ENCODE measurements around the gene DNAH2. TPM values are rescaled to one million over a fixed set of nuclear protein-coding genes. Genes with fewer than 3 reads are reported as not detected.

Gene DNAH2
- total and polyA plus RNA-seq, 2 of the 13 experiments (the other 11 are each of a cell fraction or from before 2014, with no cell fraction given): not detected

GRCh38 chr17:7836596-7837407 is 119.3 kb downstream of the DNAH2 start (continued):
- TF ChIP-seq ZNF142 (CRISPR knock-in tag; IDR thresholded peaks at IDR 0.05) (no peak), HMGXB3 (CRISPR knock-in tag; IDR thresholded peaks at IDR 0.05; ENCODE audit: borderline replicate concordance) (peak; percentile 82; the same call in 1 of the 2 replicates), PAWR (CRISPR knock-in tag; IDR thresholded peaks at IDR 0.05; ENCODE audit: borderline replicate concordance) (no peak), STAT6 (CRISPR knock-in tag; IDR thresholded peaks at IDR 0.05; ENCODE audit: borderline replicate concordance) (peak; percentile 81; the same call in 1 of the 2 replicates), ZBTB33 (CRISPR knock-in tag; IDR thresholded peaks at IDR 0.05) (peak; percentile 73; the same call in 1 of the 2 replicates), RNF219 (CRISPR knock-in tag; IDR thresholded peaks at IDR 0.05) (no peak), MTERF4 (CRISPR knock-in tag; IDR thresholded peaks at IDR 0.05) (peak; percentile 9; the same call in 1 of the 2 replicates)
